Keratinocyte (primary cell): Measurements from ENCODE around the gene ACVR1. TPM values are rescaled to one million over a fixed set of nuclear protein-coding genes. Genes with fewer than 3 reads are reported as not detected.

ENCODE experiments used
- DNase-seq: peaks from one replicate; pipeline ENCODE4 v3.0.0-alpha.2; 2011; ENCODE audit warnings: low read depth, missing footprints, low spot score
- FAIRE-seq: peaks from 2 replicates; lab custom pipeline; 2011; peaks lifted over from hg19 to GRCh38; lab: Jason Lieb, UNC
- H2AFZ ChIP-seq: 2 replicates; pipeline ENCODE4 v1.6.0; 2012; ENCODE audit warnings: low read length, control low read depth, inconsistent platforms; ENCODE audit not compliant: control insufficient read depth
- H3K27ac ChIP-seq: 2 replicates; pipeline ENCODE4 v1.5.1; 2011; ENCODE audit warnings: low read length; ENCODE audit not compliant: control insufficient read depth, insufficient read depth
- H3K27me3 ChIP-seq: 3 replicates; pipeline ENCODE4 v1.6.0; 2011; ENCODE audit warnings: low read length; ENCODE audit not compliant: control insufficient read depth, insufficient read depth; ENCODE audit errors: extremely low read depth
- H3K36me3 ChIP-seq, 2 experiments: 2 replicates in 1 of 2; 3 replicates in 1 of 2; pipeline ENCODE4 v1.5.1; 2011; ENCODE audit warnings: low read length in 2 of 2, mild to moderate bottlenecking in 1 of 2; ENCODE audit not compliant: control insufficient read depth in 2 of 2, insufficient read depth in 2 of 2; ENCODE audit errors: extremely low read depth in 1 of 2
- H3K4me1 ChIP-seq: 3 replicates; pipeline ENCODE4 v1.5.1; 2011; ENCODE audit warnings: low read length; ENCODE audit not compliant: control insufficient read depth, insufficient read depth; ENCODE audit errors: extremely low read depth
- H3K4me2 ChIP-seq: 3 replicates; pipeline ENCODE4 v1.6.0; 2011; ENCODE audit warnings: low read depth, low read length; ENCODE audit not compliant: control insufficient read depth, insufficient read depth; ENCODE audit errors: extremely low read depth
- H3K4me3 ChIP-seq, 3 experiments: fragments of 200-600 bp in 1 of 3; sonication (generic) in 1 of 3; 2 replicates in 2 of 3; 3 replicates in 1 of 3; pipeline ENCODE4 v1.5.1; 2011 to 2016; ENCODE audit warnings: low read length in 3 of 3, mild to moderate bottlenecking in 3 of 3, control low read depth in 2 of 3, inconsistent platforms in 1 of 3, low read depth in 1 of 3, mixed read lengths in 1 of 3, mixed run types in 1 of 3, moderate library complexity in 1 of 3; ENCODE audit not compliant: control insufficient read depth in 2 of 3, insufficient read depth in 2 of 3; ENCODE audit errors: extremely low read depth in 1 of 3
- H3K79me2 ChIP-seq: 2 replicates; pipeline ENCODE4 v1.6.0; 2012; ENCODE audit warnings: low read length; ENCODE audit not compliant: control insufficient read depth, insufficient read depth
- H3K9ac ChIP-seq: 3 replicates; pipeline ENCODE4 v1.6.0; 2011; ENCODE audit warnings: low read length; ENCODE audit not compliant: control insufficient read depth, insufficient read depth; ENCODE audit errors: extremely low read depth
- H3K9me1 ChIP-seq: 3 replicates; pipeline ENCODE4 v1.6.0; 2011; ENCODE audit warnings: low read length; ENCODE audit not compliant: control insufficient read depth, insufficient read depth; ENCODE audit errors: extremely low read depth
- H3K9me3 ChIP-seq: 2 replicates; pipeline ENCODE4 v1.5.1; 2012; ENCODE audit warnings: low read depth, low read length; ENCODE audit not compliant: control insufficient read depth
- H4K20me1 ChIP-seq: 3 replicates; pipeline ENCODE4 v1.6.0; 2011; ENCODE audit warnings: low read length; ENCODE audit not compliant: control insufficient read depth, insufficient read depth; ENCODE audit errors: extremely low read depth
- CTCF ChIP-seq, 3 experiments: IDR thresholded peaks in 1 of 3; conservative IDR thresholded peaks in 1 of 3; optimal IDR thresholded peaks in 1 of 3; 2 replicates in 2 of 3; 3 replicates in 1 of 3; pipeline versions ENCODE3 to v1.5.1; 2011; ENCODE audit warnings: low read length in 3 of 3, mild to moderate bottlenecking in 3 of 3, moderate library complexity in 2 of 3, control low read depth in 1 of 3, inconsistent platforms in 1 of 3; ENCODE audit not compliant: insufficient read depth in 2 of 3; ENCODE audit errors: extremely low read depth in 1 of 3
- EZH2 ChIP-seq: IDR thresholded peaks from one replicate; pipeline ENCODE4 v1.6.1; 2012; ENCODE audit warnings: inconsistent platforms, mild to moderate bottlenecking, low read length, moderate library complexity
- dilution Hi-C: fragments of 300-500 bp; cut with MboI; formaldehyde crosslinking; loops from one replicate; pipeline ENCODE4 v1.7.0; 2020; ENCODE audit warnings: low sequenced_read_pairs; ENCODE audit not compliant: extremely low pct_ligation_motif_present
- polyA plus RNA-seq, 5 experiments: library from polyadenylated mRNA; depleted of rRNA in 3 of 5; stranded (reverse) in 3 of 5; stranded (forward) in 1 of 5; unstranded in 1 of 5; fragments of >200 nt; gene quantifications; 1 replicate in 1 of 5; 2 replicates in 3 of 5; 3 replicates in 1 of 5; pipeline versions ENCODE4 v1.2.1 to v1.2.3, GENCODE V29; 2011 to 2012; ENCODE audit warnings: missing spikeins in 2 of 5, low read depth in 1 of 5, low replicate concordance in 1 of 5

The ACVR1 gene
- polyA plus RNA-seq, 1 donor (not counting 4 experiments of a cell fraction or from before 2014, with no cell fraction given): 30.8 TPM

GRCh38 chr2:157769856-157770255 is 106.3 kb downstream of the ACVR1 start:
- DNase-seq (no peak), FAIRE-seq (no peak)
- H3K27me3 ChIP-seq: no peaks in the 10 kb centered on the region
- dilution Hi-C loops: loop anchor here (10.0 kb wide), 1 partner anchor 235 kb away; no protein-coding TSS in a partner anchor
- H3K9me1 ChIP-seq: no peaks in the 10 kb centered on the region
- no peaks in the 10 kb centered on the region for H3K79me2 ChIP-seq
- H3K36me3 ChIP-seq: peaks cover 9 to 17% of the 10 kb centered on the region in 2 experiments
- no peaks in the 10 kb centered on the region for H3K9me3 ChIP-seq
- H2AFZ ChIP-seq: no peak overlapping the region
- H3K9ac ChIP-seq: no peak overlapping the region
- no peak overlapping the region for H3K27ac ChIP-seq
- no peak overlapping the region for H3K4me3 ChIP-seq
- no peaks in the 10 kb centered on the region for H3K4me1 ChIP-seq
- H4K20me1 ChIP-seq: no peaks in the 10 kb centered on the region
- H3K4me2 ChIP-seq: no peak overlapping the region
- TF ChIP-seq CTCF (optimal IDR thresholded peaks at IDR 0.05 in 1 of 3, IDR thresholded peaks at IDR 0.05 in 1 of 3, conservative IDR thresholded peaks at IDR 0.05 in 1 of 3; ENCODE audit: extremely low read depth in 1 of 3, insufficient read depth in 2 of 3, low read length in 3 of 3): no peak
- no peak for TF ChIP-seq EZH2

- Histone ChIP-seq H3K9ac (no peak overlapping the region), H3K27ac (no peak overlapping the region), H3K27me3 (no peaks in the 10 kb centered on the region), H3K4me3 (no peak overlapping the region), H3K79me2 (no peaks in the 10 kb centered on the region), H3K9me1 (no peaks in the 10 kb centered on the region), H3K9me3 (peaks cover 3% of the 10 kb centered on the region), H3K4me2 (no peak overlapping the region), H3K36me3 (peaks cover 0 to 5% of the 10 kb centered on the region in 2 experiments), H4K20me1 (no peaks in the 10 kb centered on the region), H3K4me1 (no peaks in the 10 kb centered on the region), H2AFZ (no peak overlapping the region)
- dilution Hi-C loops: no loop called here
- FAIRE-seq (no peak), DNase-seq (no peak)
- TF ChIP-seq EZH2 (no peak), CTCF (optimal IDR thresholded peaks at IDR 0.05 in 1 of 3, IDR thresholded peaks at IDR 0.05 in 1 of 3, conservative IDR thresholded peaks at IDR 0.05 in 1 of 3; ENCODE audit: extremely low read depth in 1 of 3, insufficient read depth in 2 of 3, low read length in 3 of 3) (no peak)
Observed at GRCh38 chr2:157764386-157764785, 111.7 kb downstream of the ACVR1 start.
